Activated naive CD4-positive, alpha-beta T cell treated with anti-CD3 and anti-CD28 coated beads, Interleukin-2, amount 50 U/mL, for 72 hours (primary cell): Measurements from ENCODE around the gene SYNPO2. TPM values are rescaled to one million over a fixed set of nuclear protein-coding genes. Genes with fewer than 3 reads are reported as not detected.
A peak's percentile ranks its signal among the peaks of the same experiment; 100 is the strongest.
"Not testable (repeated sequence)": the region's sequence is repeated elsewhere in the genome, so short reads cannot be mapped to it uniquely, and the experiment has no call there.

ENCODE experiments used
- ATAC-seq, 2 donors: fragments of 150-1000 bp; cut with Tn5 transposase; 2 replicates each; pipeline ENCODE4 v1.10.0; 2021; ENCODE audit warnings: mild to moderate bottlenecking in 2 of 2, moderate library complexity in 2 of 2
- DNase-seq, 2 donors: peaks; one replicate each; pipeline ENCODE4 v3.0.0; 2021 to 2022; ENCODE audit warnings: low spot score in 2 of 2
- H3K27ac Mint-ChIP-seq, 2 donors: one replicate each; pipeline ENCODE4 v1.8.0; 2022; ENCODE audit warnings: mild to moderate bottlenecking in 2 of 2, mixed read lengths in 2 of 2
- H3K36me3 Mint-ChIP-seq, 2 donors: one replicate each; pipeline ENCODE4 v1.8.0; 2022; ENCODE audit warnings: mixed read lengths in 2 of 2
- H3K9me3 Mint-ChIP-seq, 2 donors: one replicate each; pipeline ENCODE4 v1.8.0; 2022; ENCODE audit warnings: mixed read lengths in 2 of 2
- total RNA-seq, 2 donors: library from RNA; stranded (reverse); gene quantifications; one replicate each; pipeline ENCODE4 v1.2.3, GENCODE V29; 2022

The SYNPO2 gene
- total RNA-seq, 2 donors from 2014 or later = 0.18 to 0.27 TPM

DNA sequence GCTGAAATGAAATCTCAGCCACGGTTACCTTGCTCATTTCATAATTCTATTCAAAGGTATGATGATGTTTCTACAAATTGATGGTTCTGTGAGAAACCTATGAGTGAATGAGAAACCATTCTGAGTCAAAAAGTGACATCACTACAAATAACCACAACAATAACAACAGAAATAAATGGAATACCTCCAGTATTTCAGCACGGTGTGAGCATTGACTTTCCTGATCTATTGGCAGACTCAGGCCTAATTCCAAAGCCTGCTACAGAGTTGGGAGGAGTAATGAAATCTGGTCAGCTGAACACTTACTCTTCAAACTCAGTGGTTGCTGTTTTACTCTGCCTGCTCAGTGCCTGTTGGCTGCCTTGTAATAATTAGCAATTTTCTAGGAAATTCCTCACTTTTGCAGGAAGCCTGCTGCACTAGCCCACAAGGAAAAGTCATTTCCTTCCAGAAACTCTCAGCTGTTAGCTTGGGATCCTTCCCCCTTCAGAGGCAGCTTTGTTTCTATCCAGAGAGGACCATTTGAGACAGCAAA, 18.8 kb upstream of the SYNPO2 start:
- H3K27ac Mint-ChIP-seq = no peak overlapping the region
- DNase-seq (no peak), ATAC-seq (peak in 1 of 2 donors; percentile 50)
- H3K36me3 Mint-ChIP-seq = no peaks in the 10 kb centered on the region
- no peaks in the 10 kb centered on the region for H3K9me3 Mint-ChIP-seq

DNA sequence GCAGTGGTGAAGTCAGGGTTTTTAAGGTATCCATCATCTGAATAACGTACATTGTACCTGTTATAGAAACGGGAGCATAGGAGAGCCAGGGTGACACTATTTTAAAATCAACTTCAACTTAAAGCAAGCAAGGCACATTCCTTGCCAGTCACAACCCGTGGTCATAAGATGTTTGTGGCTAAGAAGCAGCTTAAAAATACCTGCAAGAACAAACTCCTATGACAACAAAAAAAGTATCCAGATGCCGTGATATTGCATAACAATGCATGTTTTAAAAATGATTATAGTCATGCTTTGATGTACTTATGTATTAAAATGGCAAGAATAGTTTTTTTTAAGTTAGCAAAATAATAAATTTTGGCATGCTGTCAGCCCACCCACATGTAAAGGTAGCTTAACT, 16.5 kb upstream of the SYNPO2 start:
- DNase-seq = no peak
- H3K27ac Mint-ChIP-seq = no peak overlapping the region
- no peak for ATAC-seq

GRCh38 chr4:118877797-118878196, 10.9 kb upstream of the SYNPO2 start:
- H3K27ac Mint-ChIP-seq = no peak overlapping the region
- H3K9me3 Mint-ChIP-seq = peaks cover 0 to 10% of the 10 kb centered on the region in 2 donors
- ATAC-seq (no peak), DNase-seq (no peak)
- peaks cover 7 to 8% of the 10 kb centered on the region in 2 donors for H3K36me3 Mint-ChIP-seq

More for the DNA sequence above, 16.5 kb upstream of the SYNPO2 start:
- Mint-ChIP-seq H3K36me3 (no peaks in the 10 kb centered on the region), H3K9me3 (no peaks in the 10 kb centered on the region)

GRCh38 chr4:118878507-118878906, 10.1 kb upstream of the SYNPO2 start:
- not testable (repeated sequence) for ATAC-seq, DNase-seq, H3K27ac Mint-ChIP-seq, H3K36me3 Mint-ChIP-seq
- peaks cover 0 to 10% of the 10 kb centered on the region in 2 donors for H3K9me3 Mint-ChIP-seq

- Mint-ChIP-seq H3K36me3 (peaks cover 7 to 8% of the 10 kb centered on the region in 2 donors), H3K27ac (no peak overlapping the region), H3K9me3 (peaks cover 0 to 10% of the 10 kb centered on the region in 2 donors)
- no peak for DNase-seq
- no peak for ATAC-seq
Observed at GRCh38 chr4:118879409-118879808, 9.2 kb upstream of the SYNPO2 start.

- Mint-ChIP-seq H3K27ac (no peak overlapping the region), H3K36me3 (peaks cover 7 to 8% of the 10 kb centered on the region in 2 donors), H3K9me3 (peaks cover 0 to 10% of the 10 kb centered on the region in 2 donors)
- DNase-seq = no peak
- ATAC-seq = no peak
Observed at GRCh38 chr4:118881512-118882146, 7.0 kb upstream of the SYNPO2 start.

- DNase-seq = no peak
- Mint-ChIP-seq H3K9me3 (peaks cover 0 to 5% of the 10 kb centered on the region in 2 donors), H3K27ac (no peak overlapping the region), H3K36me3 (peaks cover 2 to 4% of the 10 kb centered on the region in 2 donors)
- no peak for ATAC-seq
Observed at GRCh38 chr4:118883861-118884260, 4.8 kb upstream of the SYNPO2 start.

GRCh38 chr4:118884716-118885115, 3.9 kb upstream of the SYNPO2 start:
- no peak overlapping the region for H3K27ac Mint-ChIP-seq
- no peak for DNase-seq
- H3K9me3 Mint-ChIP-seq = no peaks in the 10 kb centered on the region
- H3K36me3 Mint-ChIP-seq = no peaks in the 10 kb centered on the region
- no peak for ATAC-seq

GRCh38 chr4:118889312-118889691, 648 bp downstream of the SYNPO2 start:
- no peak for DNase-seq
- H3K27ac Mint-ChIP-seq = no peak overlapping the region
- no peaks in the 10 kb centered on the region for H3K9me3 Mint-ChIP-seq
- ATAC-seq = no peak
- H3K36me3 Mint-ChIP-seq = no peaks in the 10 kb centered on the region

GRCh38 chr4:118894034-118894433, 5.4 kb downstream of the SYNPO2 start:
- no peak for ATAC-seq

DNA sequence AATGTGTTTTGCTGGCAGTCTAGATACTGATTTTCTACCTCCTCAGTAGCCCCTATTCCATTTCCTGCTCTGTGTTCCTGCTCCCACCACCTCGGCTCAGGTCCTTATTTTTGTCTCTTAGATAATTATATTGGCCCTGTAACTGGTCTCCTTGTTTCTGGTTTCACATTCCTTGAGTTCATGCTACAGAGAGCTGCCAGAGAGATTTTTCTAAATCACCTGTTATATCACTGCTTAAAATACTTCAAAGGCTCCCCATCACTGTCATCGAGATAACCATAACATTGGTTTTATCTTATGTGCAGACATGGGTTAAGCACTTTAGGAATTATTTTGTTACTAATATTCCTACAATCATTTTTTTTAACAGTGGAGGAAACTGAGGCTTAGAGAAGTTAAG, 9.6 kb downstream of the SYNPO2 start:
- DNase-seq (no peak), ATAC-seq (no peak)
- no peak overlapping the region for H3K27ac Mint-ChIP-seq
- H3K9me3 Mint-ChIP-seq = no peaks in the 10 kb centered on the region
- H3K36me3 Mint-ChIP-seq = no peaks in the 10 kb centered on the region

More at GRCh38 chr4:118894034-118894433, 5.4 kb downstream of the SYNPO2 start:
- Mint-ChIP-seq H3K27ac (no peak overlapping the region), H3K36me3 (no peaks in the 10 kb centered on the region), H3K9me3 (no peaks in the 10 kb centered on the region)
- DNase-seq = no peak

GRCh38 chr4:118898684-118899138, 10.1 kb downstream of the SYNPO2 start:
- Mint-ChIP-seq H3K27ac (no peak overlapping the region), H3K9me3 (no peaks in the 10 kb centered on the region), H3K36me3 (no peaks in the 10 kb centered on the region)
- DNase-seq (no peak), ATAC-seq (no peak)

DNA sequence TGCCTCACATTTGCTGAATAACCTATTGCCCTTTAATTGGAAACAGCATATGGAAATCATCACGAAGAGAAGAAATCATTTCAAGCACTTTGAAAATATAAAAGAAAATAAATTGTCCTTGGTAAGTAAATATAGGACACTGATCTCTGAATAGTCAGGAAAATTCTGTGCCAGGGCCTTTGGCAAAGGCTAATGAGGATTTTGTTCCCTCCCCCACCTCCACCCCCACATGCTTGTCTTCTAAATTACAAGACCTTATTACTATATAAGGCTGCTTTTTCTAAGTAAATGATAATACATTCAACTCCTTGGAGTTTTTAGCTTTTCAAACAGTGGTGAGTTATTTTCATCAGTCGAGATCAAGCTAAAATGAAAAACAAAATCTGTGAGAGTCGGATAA, 15.8 kb downstream of the SYNPO2 start:
- H3K9me3 Mint-ChIP-seq = no peaks in the 10 kb centered on the region
- H3K27ac Mint-ChIP-seq = no peak overlapping the region
- ATAC-seq (no peak), DNase-seq (no peak)
- H3K36me3 Mint-ChIP-seq = no peaks in the 10 kb centered on the region

- DNase-seq (no peak), ATAC-seq (no peak)
- no peak overlapping the region for H3K27ac Mint-ChIP-seq
- H3K9me3 Mint-ChIP-seq = no peaks in the 10 kb centered on the region
- H3K36me3 Mint-ChIP-seq = no peaks in the 10 kb centered on the region
Observed at GRCh38 chr4:118904935-118905334, 16.3 kb downstream of the SYNPO2 start.

DNA sequence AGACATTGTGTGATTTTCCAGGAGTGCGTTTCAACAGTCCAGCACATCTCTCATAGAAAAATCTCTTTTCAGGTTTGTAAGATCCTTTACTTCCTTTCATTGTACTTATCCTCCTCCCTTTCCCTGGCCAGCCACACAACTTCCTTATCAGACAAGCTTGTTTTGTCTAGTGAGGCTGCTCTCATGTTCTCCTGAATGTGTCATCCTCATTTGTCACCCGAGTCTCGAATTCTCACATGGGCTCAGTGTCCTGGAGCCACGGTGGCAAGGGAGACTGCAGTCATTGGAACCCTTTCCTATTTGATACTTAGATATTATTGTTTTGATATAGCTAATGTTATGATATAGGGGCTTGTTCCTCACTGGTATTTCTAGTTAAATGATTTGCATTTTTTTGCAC, 16.9 kb downstream of the SYNPO2 start:
- Mint-ChIP-seq H3K27ac (no peak overlapping the region), H3K9me3 (no peaks in the 10 kb centered on the region), H3K36me3 (no peaks in the 10 kb centered on the region)
- DNase-seq = no peak
- no peak for ATAC-seq

DNA sequence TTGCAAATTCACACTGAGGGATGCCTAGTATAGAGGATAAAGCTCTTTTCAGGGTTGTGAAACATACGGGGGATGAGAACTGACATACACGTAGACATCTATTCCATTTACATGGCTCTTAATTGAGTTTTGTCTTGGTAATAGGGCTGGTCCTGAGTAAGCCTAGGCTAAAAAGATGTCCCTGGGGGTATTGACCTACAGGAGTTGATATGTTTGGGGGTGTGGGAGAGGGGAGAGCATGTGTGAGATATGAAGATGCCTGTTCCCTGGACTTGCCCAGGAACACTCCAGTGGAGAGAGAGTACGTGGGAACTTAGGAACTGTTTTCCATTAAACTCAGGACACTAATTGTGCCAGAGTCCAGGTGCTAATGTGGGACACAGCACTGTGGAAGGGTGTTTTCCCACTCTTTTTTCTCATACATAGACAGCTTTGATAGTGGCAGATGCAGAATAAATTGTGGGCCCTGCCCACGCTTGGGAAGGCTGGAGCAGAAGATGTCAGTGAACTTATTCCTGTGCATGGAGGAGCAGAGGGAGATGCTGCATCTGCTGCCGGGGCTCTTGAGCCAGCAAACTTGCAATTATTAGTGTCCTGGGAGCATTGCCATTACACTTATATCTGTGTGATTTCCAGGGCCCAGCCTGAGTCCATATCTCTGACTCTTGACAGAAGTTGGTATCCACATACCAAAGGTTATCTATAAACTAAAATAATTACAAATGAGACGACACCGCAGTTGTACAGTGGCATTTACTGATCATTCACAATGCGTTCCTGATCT, 20.7 kb downstream of the SYNPO2 start:
- Mint-ChIP-seq H3K36me3 (no peaks in the 10 kb centered on the region), H3K27ac (no peak overlapping the region), H3K9me3 (no peaks in the 10 kb centered on the region)
- ATAC-seq (no peak), DNase-seq (no peak)

DNA sequence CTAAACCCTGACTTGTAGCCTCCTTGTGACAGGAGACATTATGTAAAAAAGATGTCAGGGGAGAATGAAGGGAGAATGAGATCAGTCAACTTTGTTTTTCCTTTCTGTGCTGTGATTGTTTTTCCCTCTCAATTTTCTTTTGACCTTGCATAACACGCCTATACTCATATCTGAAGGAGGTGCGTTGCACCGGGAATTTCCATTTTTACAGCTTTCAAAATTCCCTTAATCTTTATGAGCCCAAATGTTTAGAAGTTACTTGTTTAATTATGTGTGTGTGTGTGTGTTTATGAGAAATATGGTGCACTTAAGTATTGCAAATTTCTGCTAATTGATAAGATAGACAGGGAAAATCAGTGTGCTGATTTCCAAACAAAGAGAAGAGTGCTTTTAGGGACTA, 21.6 kb downstream of the SYNPO2 start:
- H3K36me3 Mint-ChIP-seq = no peaks in the 10 kb centered on the region
- ATAC-seq = no peak
- no peak for DNase-seq

More for the DNA sequence above, 21.6 kb downstream of the SYNPO2 start:
- no peaks in the 10 kb centered on the region for H3K9me3 Mint-ChIP-seq
- H3K27ac Mint-ChIP-seq = no peak overlapping the region
